ENCODE data around the gene YBEY. TPM values are rescaled to one million over a fixed set of nuclear protein-coding genes. Genes with fewer than 3 reads are reported as not detected.

YBEY gene
- total and polyA plus RNA-seq, 2 donors: 17.2 to 27.8 TPM

DNA sequence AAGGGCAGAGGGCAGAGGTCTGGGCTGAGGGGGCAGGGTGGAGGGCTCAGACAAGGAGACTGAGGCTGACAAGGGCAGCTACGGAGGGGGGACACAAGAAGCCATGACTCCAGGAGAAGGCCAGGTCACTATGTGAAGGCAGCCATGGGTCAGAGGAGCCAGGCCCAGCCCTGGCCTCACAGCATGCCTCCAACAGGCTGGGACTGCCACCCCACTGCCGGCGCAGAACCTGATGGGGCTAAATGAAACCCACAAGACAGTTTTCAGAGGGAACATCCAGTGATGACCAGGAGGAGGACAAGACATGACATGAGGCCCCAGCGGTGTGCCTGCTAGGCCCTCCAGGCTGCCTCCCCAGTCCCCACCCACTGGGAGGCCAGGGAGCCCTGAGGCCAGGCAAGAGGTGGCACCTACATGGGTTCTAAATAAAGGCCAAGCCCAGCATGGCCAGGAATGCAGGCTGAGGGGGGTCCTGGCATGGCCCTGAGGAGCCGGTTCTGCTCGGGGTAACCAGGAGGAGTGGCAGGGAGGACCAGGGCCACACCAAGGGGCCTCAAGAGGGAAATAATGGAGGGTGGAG, 30.3 kb upstream of the YBEY start:
- no peaks in the 10 kb centered on the region for H3K4me1 ChIP-seq (ENCODE audit: control insufficient read depth in 2 of 2, insufficient read depth in 2 of 2, low read length in 2 of 2)
- no peak overlapping the region for H3K27ac ChIP-seq (ENCODE audit: low read depth in 1 of 2, low read length in 1 of 2)
- peaks cover 70 to 84% of the 10 kb centered on the region in 2 donors for H3K36me3 ChIP-seq (ENCODE audit: control insufficient read depth in 2 of 2, insufficient read depth in 2 of 2, low read length in 1 of 2)
- H3K4me3 ChIP-seq (ENCODE audit: low read length in 2 of 2): no peak overlapping the region
- H3K9me3 ChIP-seq (ENCODE audit: control insufficient read depth in 2 of 2, insufficient read depth in 1 of 2, low read length in 1 of 2): no peaks in the 10 kb centered on the region
- DNase-seq (ENCODE audit: low read depth in 6 of 9, low spot score in 9 of 9): no peak
- WGBS: 99% methylated on average over 6 of the region's 6 CpGs
- H3K27me3 ChIP-seq (ENCODE audit: control insufficient read depth in 2 of 2, insufficient read depth in 1 of 2, low read length in 1 of 2): no peaks in the 10 kb centered on the region

DNA sequence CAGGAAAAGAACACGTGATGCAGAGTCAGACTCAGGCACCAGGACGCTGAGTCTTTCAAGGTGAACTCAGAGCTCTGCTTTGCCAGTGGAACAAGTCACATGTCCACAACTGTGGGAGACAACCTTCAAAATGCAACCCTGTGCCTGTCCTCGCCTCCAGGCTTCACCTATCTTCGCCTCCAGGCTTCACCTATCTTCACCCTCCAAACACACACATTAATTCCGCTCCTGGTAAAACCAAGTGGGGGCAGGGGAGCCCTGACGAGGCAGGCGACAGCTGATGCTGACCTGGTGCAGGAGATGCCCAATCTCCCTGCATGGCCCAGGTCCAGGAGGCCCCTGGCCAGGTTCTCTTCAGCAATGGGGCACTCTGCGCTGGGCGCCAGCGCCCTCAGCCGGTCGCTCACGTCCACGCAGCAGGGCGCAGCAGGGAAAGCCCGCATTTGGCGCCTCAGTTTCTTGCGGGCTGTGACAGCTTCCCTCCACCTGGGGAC, 29.6 kb upstream of the YBEY start:
- Histone ChIP-seq H3K4me1 (ENCODE audit: control insufficient read depth in 2 of 2, insufficient read depth in 2 of 2, low read length in 2 of 2) (no peaks in the 10 kb centered on the region), H3K4me3 (ENCODE audit: low read length in 2 of 2) (no peak overlapping the region), H3K27me3 (ENCODE audit: control insufficient read depth in 2 of 2, insufficient read depth in 1 of 2, low read length in 1 of 2) (no peaks in the 10 kb centered on the region), H3K36me3 (ENCODE audit: control insufficient read depth in 2 of 2, insufficient read depth in 2 of 2, low read length in 1 of 2) (peaks cover 77 to 83% of the 10 kb centered on the region in 2 donors), H3K27ac (ENCODE audit: low read depth in 1 of 2, low read length in 1 of 2) (no peak overlapping the region), H3K9me3 (ENCODE audit: control insufficient read depth in 2 of 2, insufficient read depth in 1 of 2, low read length in 1 of 2) (no peaks in the 10 kb centered on the region)
- no peak for DNase-seq (ENCODE audit: low read depth in 6 of 9, low spot score in 9 of 9)
- 93% methylated on average over 18 of the region's 18 CpGs for WGBS

DNA sequence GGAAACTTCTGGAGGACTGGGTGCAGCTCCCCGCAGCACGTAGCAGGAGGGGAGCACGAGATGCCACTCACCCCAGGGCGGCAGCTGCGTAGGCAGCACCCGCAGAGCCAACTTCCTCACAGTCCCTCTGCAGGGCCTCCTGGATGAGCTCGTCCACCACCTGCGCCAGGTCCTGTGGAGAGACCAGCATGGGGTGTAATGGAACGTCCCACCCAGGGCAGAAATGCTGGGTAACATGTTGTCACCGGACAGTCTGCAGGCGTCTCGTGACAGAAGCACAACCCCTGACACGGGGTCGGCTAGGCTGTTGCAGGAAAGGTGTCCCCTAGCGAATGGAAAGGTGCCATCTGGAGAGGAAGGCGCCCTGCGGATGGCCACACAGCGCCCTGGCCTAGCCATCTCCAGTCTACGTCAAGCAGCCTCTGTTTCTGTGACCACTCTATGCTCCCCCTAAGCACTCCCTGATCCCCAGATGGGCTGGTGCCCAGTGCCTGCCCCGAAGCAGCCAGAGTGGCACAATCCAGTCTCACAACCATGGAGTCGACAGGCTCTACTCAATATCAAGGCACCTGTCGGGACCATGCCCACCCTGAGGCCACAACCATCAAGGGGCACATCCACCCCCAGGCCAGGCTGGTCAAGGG, 22.0 kb upstream of the YBEY start:
- Histone ChIP-seq H3K27ac (ENCODE audit: low read depth in 1 of 2, low read length in 1 of 2) (no peak overlapping the region), H3K36me3 (ENCODE audit: control insufficient read depth in 2 of 2, insufficient read depth in 2 of 2, low read length in 1 of 2) (peaks cover 71 to 73% of the 10 kb centered on the region in 2 donors), H3K27me3 (ENCODE audit: control insufficient read depth in 2 of 2, insufficient read depth in 1 of 2, low read length in 1 of 2) (no peaks in the 10 kb centered on the region), H3K4me3 (ENCODE audit: low read length in 2 of 2) (no peak overlapping the region), H3K4me1 (ENCODE audit: control insufficient read depth in 2 of 2, insufficient read depth in 2 of 2, low read length in 2 of 2) (no peaks in the 10 kb centered on the region), H3K9me3 (ENCODE audit: control insufficient read depth in 2 of 2, insufficient read depth in 1 of 2, low read length in 1 of 2) (peaks cover 0 to 1% of the 10 kb centered on the region in 2 donors)
- WGBS: 98% methylated on average over 22 of the region's 22 CpGs
- no peak for DNase-seq (ENCODE audit: low read depth in 6 of 9, low spot score in 9 of 9)

DNA sequence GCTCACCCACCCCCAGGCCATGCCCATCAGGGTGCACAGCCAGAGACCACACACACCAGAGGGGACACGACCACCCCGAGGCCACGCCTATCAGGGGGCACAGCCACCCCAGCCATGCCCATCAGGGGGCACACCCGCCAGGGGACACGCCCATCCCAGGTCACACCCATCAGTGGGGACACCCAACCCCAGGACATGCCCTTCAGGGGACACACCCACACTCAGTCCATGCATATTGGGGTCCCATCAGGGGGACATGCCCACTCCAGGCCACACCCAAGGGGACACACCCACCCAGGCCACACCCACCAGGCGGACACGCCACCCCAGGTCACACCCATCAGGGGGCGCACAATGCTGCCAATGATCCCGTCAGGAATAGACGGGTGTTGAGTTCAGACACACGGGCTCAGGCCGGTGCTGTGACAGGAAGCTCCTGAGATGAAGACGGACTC, 21.4 kb upstream of the YBEY start:
- no peak for DNase-seq (ENCODE audit: low read depth in 6 of 9, low spot score in 9 of 9)
- Histone ChIP-seq H3K4me1 (ENCODE audit: control insufficient read depth in 2 of 2, insufficient read depth in 2 of 2, low read length in 2 of 2) (no peaks in the 10 kb centered on the region), H3K4me3 (ENCODE audit: low read length in 2 of 2) (no peak overlapping the region), H3K36me3 (ENCODE audit: control insufficient read depth in 2 of 2, insufficient read depth in 2 of 2, low read length in 1 of 2) (peaks cover 74 to 76% of the 10 kb centered on the region in 2 donors), H3K9me3 (ENCODE audit: control insufficient read depth in 2 of 2, insufficient read depth in 1 of 2, low read length in 1 of 2) (peaks cover 0 to 1% of the 10 kb centered on the region in 2 donors), H3K27ac (ENCODE audit: low read depth in 1 of 2, low read length in 1 of 2) (no peak overlapping the region), H3K27me3 (ENCODE audit: control insufficient read depth in 2 of 2, insufficient read depth in 1 of 2, low read length in 1 of 2) (no peaks in the 10 kb centered on the region)
- 97% methylated on average over 13 of the region's 13 CpGs for WGBS

DNA sequence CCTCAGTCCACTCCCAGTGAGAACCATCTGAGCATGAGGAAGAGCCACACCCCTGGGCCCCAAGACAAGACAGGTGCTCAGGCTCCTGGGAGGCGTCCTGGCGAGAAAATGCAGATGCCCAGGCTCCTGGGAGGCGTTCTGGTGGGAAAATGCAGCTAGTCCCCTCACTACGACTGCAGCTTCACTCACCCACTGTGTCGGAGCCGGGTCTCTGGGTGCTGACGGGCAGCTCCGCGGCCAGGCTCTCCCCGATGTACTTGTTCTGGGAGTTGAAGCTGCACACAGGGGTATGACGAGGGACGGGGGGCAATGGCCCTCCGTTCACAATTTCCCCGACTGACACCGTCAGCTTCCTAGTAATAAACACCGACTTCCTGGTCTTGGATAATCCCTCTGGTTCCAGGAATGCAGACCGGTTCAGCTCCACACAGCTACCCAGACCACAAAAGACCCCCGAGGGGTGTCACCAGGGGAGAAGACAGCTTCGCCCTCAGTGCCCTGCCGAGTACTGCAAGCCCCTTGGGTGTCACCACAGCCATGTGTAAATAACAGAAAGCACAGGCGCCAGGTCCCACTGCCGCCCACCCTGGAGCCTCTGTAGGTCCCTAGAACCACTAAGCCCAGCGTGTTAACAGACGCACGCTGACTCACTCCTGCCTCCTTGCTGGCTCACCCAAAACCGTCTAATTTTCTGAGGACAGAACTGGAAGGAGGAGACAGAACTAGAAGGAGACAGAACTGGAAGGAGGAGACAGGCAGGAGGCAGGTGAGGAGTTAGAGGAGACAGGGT, 20.2 kb upstream of the YBEY start:
- H3K4me1 ChIP-seq (ENCODE audit: control insufficient read depth in 2 of 2, insufficient read depth in 2 of 2, low read length in 2 of 2): no peaks in the 10 kb centered on the region
- H3K27me3 ChIP-seq (ENCODE audit: control insufficient read depth in 2 of 2, insufficient read depth in 1 of 2, low read length in 1 of 2): no peaks in the 10 kb centered on the region
- 95% methylated on average over 26 of the region's 26 CpGs for WGBS
- H3K36me3 ChIP-seq (ENCODE audit: control insufficient read depth in 2 of 2, insufficient read depth in 2 of 2, low read length in 1 of 2): peaks cover 70 to 76% of the 10 kb centered on the region in 2 donors
- no peak overlapping the region for H3K27ac ChIP-seq (ENCODE audit: low read depth in 1 of 2, low read length in 1 of 2)
- no peak for DNase-seq (ENCODE audit: low read depth in 6 of 9, low spot score in 9 of 9)
- H3K4me3 ChIP-seq (ENCODE audit: low read length in 2 of 2): no peak overlapping the region
- H3K9me3 ChIP-seq (ENCODE audit: control insufficient read depth in 2 of 2, insufficient read depth in 1 of 2, low read length in 1 of 2): peaks cover 0 to 1% of the 10 kb centered on the region in 2 donors

DNA sequence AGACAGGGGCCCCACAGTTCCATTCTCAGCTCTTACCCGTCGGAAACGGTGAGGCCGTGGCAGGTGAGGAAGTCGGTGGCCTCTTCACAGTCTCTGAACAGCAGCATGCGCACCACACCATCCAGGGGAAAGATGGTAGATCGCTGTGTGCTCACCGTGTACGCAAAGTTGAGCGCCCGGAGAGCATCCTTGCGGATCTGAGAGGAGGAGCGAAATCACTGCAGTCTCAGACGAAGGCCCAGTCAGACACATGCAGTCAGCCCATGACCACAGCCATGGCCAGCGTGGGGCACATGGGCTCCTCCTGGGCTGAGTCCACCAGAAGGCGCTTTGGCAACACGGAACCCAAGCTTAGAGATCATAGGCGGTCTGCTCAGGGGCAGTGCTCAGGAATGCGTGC, 19.2 kb upstream of the YBEY start:
- no peaks in the 10 kb centered on the region for H3K4me1 ChIP-seq (ENCODE audit: control insufficient read depth in 2 of 2, insufficient read depth in 2 of 2, low read length in 2 of 2)
- H3K4me3 ChIP-seq (ENCODE audit: low read length in 2 of 2): no peak overlapping the region
- no peak overlapping the region for H3K27ac ChIP-seq (ENCODE audit: low read depth in 1 of 2, low read length in 1 of 2)
- H3K36me3 ChIP-seq (ENCODE audit: control insufficient read depth in 2 of 2, insufficient read depth in 2 of 2, low read length in 1 of 2): peaks cover 70 to 83% of the 10 kb centered on the region in 2 donors
- WGBS: 98% methylated on average over 19 of the region's 19 CpGs
- DNase-seq (ENCODE audit: low read depth in 6 of 9, low spot score in 9 of 9): no peak
- H3K9me3 ChIP-seq (ENCODE audit: control insufficient read depth in 2 of 2, insufficient read depth in 1 of 2, low read length in 1 of 2): peaks cover 0 to 1% of the 10 kb centered on the region in 2 donors
- no peaks in the 10 kb centered on the region for H3K27me3 ChIP-seq (ENCODE audit: control insufficient read depth in 2 of 2, insufficient read depth in 1 of 2, low read length in 1 of 2)

DNA sequence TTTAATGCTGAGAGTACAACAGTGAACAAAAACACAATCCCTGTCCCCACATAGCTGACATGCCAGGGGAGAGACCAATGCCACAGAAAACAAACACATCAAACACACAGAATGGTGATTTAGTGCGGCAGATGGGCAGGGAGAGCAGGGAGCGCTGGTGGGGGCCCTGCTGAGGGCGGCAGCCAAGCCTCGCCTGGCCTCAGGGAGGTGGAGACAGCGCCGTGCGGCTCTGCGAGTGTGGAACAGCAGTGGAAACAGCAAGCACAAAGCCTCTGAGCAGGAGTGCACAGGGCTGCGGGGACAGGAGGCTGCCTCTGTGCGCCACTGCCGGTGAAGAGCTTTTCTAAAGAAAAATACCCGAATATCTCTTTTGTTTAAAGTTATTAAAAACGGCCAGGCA, 17.8 kb upstream of the YBEY start:
- no peak overlapping the region for H3K4me3 ChIP-seq (ENCODE audit: low read length in 2 of 2)

DNA sequence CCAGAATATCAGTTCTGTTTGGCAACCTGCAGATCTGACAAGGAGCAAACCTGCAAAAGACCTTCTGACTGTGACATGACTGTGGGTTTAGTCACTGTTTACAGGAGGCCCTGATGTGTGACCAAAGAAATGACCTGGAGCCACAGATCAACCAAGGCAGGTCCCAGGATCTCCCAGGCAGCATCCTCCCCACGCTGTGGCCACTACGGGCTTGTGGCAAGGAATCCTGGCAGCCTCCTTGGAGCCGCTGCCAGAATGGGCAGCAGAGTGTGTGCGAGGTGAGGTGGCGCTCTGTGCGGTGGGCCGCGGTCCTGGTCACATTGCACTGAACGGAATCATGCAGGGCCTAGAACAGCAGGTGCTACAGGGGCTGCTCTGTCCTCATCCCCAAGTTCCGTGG, 16.7 kb upstream of the YBEY start:
- no peak overlapping the region for H3K4me3 ChIP-seq (ENCODE audit: low read length in 2 of 2)
- no peaks in the 10 kb centered on the region for H3K4me1 ChIP-seq (ENCODE audit: control insufficient read depth in 2 of 2, insufficient read depth in 2 of 2, low read length in 2 of 2)
- no peak for DNase-seq (ENCODE audit: low read depth in 6 of 9, low spot score in 9 of 9)

More for the DNA sequence above, 17.8 kb upstream of the YBEY start:
- Histone ChIP-seq H3K27ac (ENCODE audit: low read depth in 1 of 2, low read length in 1 of 2) (no peak overlapping the region), H3K9me3 (ENCODE audit: control insufficient read depth in 2 of 2, insufficient read depth in 1 of 2, low read length in 1 of 2) (peaks cover 0 to 1% of the 10 kb centered on the region in 2 donors), H3K27me3 (ENCODE audit: control insufficient read depth in 2 of 2, insufficient read depth in 1 of 2, low read length in 1 of 2) (no peaks in the 10 kb centered on the region), H3K4me1 (ENCODE audit: control insufficient read depth in 2 of 2, insufficient read depth in 2 of 2, low read length in 2 of 2) (no peaks in the 10 kb centered on the region), H3K36me3 (ENCODE audit: control insufficient read depth in 2 of 2, insufficient read depth in 2 of 2, low read length in 1 of 2) (peaks cover 85 to 91% of the 10 kb centered on the region in 2 donors)
- DNase-seq (ENCODE audit: low read depth in 6 of 9, low spot score in 9 of 9): no peak
- WGBS: 98% methylated on average over 13 of the region's 13 CpGs

DNA sequence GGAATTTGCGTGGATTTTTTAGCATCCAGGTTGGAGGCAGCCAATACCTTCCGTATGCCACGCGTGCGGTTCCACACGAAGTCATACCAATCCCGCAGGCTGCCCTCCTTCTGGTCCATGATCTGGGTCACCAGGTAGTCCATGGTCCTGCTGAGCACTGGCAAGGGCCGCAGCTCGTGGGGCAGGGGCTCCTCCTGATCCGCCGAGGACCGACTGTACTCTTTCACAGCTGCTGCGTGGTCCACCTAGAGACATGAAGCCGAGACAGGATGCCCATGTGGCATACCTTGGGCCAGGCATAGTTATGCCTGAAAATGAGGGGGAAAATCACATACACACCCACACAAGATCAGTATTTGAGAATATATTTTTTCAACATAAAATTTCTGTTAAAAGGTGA, 12.8 kb upstream of the YBEY start:
- Histone ChIP-seq H3K9me3 (ENCODE audit: control insufficient read depth in 2 of 2, insufficient read depth in 1 of 2, low read length in 1 of 2) (peaks cover 0 to 1% of the 10 kb centered on the region in 2 donors), H3K4me3 (ENCODE audit: low read length in 2 of 2) (no peak overlapping the region), H3K27ac (ENCODE audit: low read depth in 1 of 2, low read length in 1 of 2) (no peak overlapping the region), H3K27me3 (ENCODE audit: control insufficient read depth in 2 of 2, insufficient read depth in 1 of 2, low read length in 1 of 2) (no peaks in the 10 kb centered on the region), H3K4me1 (ENCODE audit: control insufficient read depth in 2 of 2, insufficient read depth in 2 of 2, low read length in 2 of 2) (no peaks in the 10 kb centered on the region), H3K36me3 (ENCODE audit: control insufficient read depth in 2 of 2, insufficient read depth in 2 of 2, low read length in 1 of 2) (peaks cover 66 to 90% of the 10 kb centered on the region in 2 donors)
- DNase-seq (ENCODE audit: low read depth in 6 of 9, low spot score in 9 of 9): no peak
- WGBS: 98% methylated on average over 14 of the region's 14 CpGs

More for the DNA sequence above, 16.7 kb upstream of the YBEY start:
- Histone ChIP-seq H3K27ac (ENCODE audit: low read depth in 1 of 2, low read length in 1 of 2) (no peak overlapping the region), H3K9me3 (ENCODE audit: control insufficient read depth in 2 of 2, insufficient read depth in 1 of 2, low read length in 1 of 2) (peaks cover 0 to 1% of the 10 kb centered on the region in 2 donors), H3K27me3 (ENCODE audit: control insufficient read depth in 2 of 2, insufficient read depth in 1 of 2, low read length in 1 of 2) (no peaks in the 10 kb centered on the region), H3K36me3 (ENCODE audit: control insufficient read depth in 2 of 2, insufficient read depth in 2 of 2, low read length in 1 of 2) (peaks cover 84 to 90% of the 10 kb centered on the region in 2 donors)
- 99% methylated on average over 10 of the region's 10 CpGs for WGBS
